Suprapubic skin (tissue), 4 donors: ENCODE results near the gene FOXO6.

Experiments used
- CTCF ChIP-seq, 2 donors: fragments of 200-600 bp in 1 of 2; fragments of 450-650 bp in 1 of 2; sonication (generic) in 1 of 2; IDR thresholded peaks; one replicate each; pipeline ENCODE4 v1.5.1; 2016 to 2019; ENCODE audit warnings: antibody characterized with exemption in 2 of 2, mild to moderate bottlenecking in 1 of 2, moderate library complexity in 1 of 2
- EP300 ChIP-seq: sonication (generic); formaldehyde crosslinking; IDR thresholded peaks from one replicate; pipeline ENCODE4 v1.6.1; 2017; ENCODE audit warnings: antibody characterized with exemption
- POLR2A ChIP-seq, 2 donors: fragments of 450-650 bp; IDR thresholded peaks; one replicate each; pipeline ENCODE4 v1.6.1; 2017; ENCODE audit warnings: antibody characterized with exemption in 2 of 2, mild to moderate bottlenecking in 2 of 2, moderate library complexity in 2 of 2
- POLR2AphosphoS5 ChIP-seq, 3 donors: sonication (generic); formaldehyde crosslinking; IDR thresholded peaks; one replicate each; pipeline ENCODE4 v1.6.1; 2017; ENCODE audit warnings: antibody characterized with exemption in 3 of 3

- TF ChIP-seq CTCF (IDR thresholded peaks at IDR 0.05) = no peak
- no peak for TF ChIP-seq POLR2A (IDR thresholded peaks at IDR 0.05)
- no peak for TF ChIP-seq POLR2AphosphoS5 (IDR thresholded peaks at IDR 0.05)
- no peak for TF ChIP-seq EP300
These were observed 47.5 kb downstream of the FOXO6 start for GRCh38 chr1:41408691-41409090.
